Aorta (tissue), 5 donors: ENCODE results near the gene TRIM65. TPM values are rescaled to one million over a fixed set of nuclear protein-coding genes. Genes with fewer than 3 reads are reported as not detected.
"Not testable (repeated sequence)": the region's sequence is repeated elsewhere in the genome, so short reads cannot be mapped to it uniquely, and the experiment has no call there.

ENCODE experiments used
- ATAC-seq: fragments of 200-7000 bp; cut with Tn5 transposase; one replicate; pipeline ENCODE4 v1.9.1; 2022; ENCODE audit warnings: moderate library complexity; ENCODE audit not compliant: low FRiP score
- DNase-seq, 2 donors: peaks; one replicate each; pipeline ENCODE4 v3.0.0-alpha.2; 2020
- H3K27ac ChIP-seq, 2 donors: one replicate each; pipeline ENCODE4 v1.5.1; 2013; ENCODE audit warnings: low read length in 2 of 2, mild to moderate bottlenecking in 2 of 2, moderate library complexity in 2 of 2, control low read depth in 1 of 2, inconsistent platforms in 1 of 2, low read depth in 1 of 2
- H3K27me3 ChIP-seq, 2 donors: one replicate each; pipeline ENCODE4 v1.6.1; 2013; ENCODE audit warnings: control low read depth in 1 of 2, low read length in 1 of 2, mild to moderate bottlenecking in 1 of 2, moderate library complexity in 1 of 2; ENCODE audit not compliant: insufficient read depth in 2 of 2, control insufficient read depth in 1 of 2
- H3K36me3 ChIP-seq, 2 donors: one replicate each; pipeline ENCODE4 v1.6.1; 2013; ENCODE audit warnings: control low read depth in 1 of 2, low read length in 1 of 2, mild to moderate bottlenecking in 1 of 2; ENCODE audit not compliant: insufficient read depth in 2 of 2, control insufficient read depth in 1 of 2
- H3K4me1 ChIP-seq, 2 donors: one replicate each; pipeline ENCODE4 v1.6.1; 2013; ENCODE audit warnings: low read length in 2 of 2, control low read depth in 1 of 2, mild to moderate bottlenecking in 1 of 2, moderate library complexity in 1 of 2; ENCODE audit not compliant: insufficient read depth in 2 of 2, control insufficient read depth in 1 of 2
- H3K4me3 ChIP-seq, 2 donors: one replicate each; pipeline ENCODE4 v1.5.1; 2013; ENCODE audit warnings: low read length in 2 of 2, control low read depth in 1 of 2, mild to moderate bottlenecking in 1 of 2
- H3K9me3 ChIP-seq: one replicate; pipeline ENCODE4 v1.6.1; 2013; ENCODE audit warnings: mild to moderate bottlenecking, low read length; ENCODE audit not compliant: control insufficient read depth
- WGBS, 2 donors: extraction: QIAGEN DNeasy Blood & Tissue Kit; methylation state at CpG; one replicate each; pipeline ENCODE4 v1.1.7; 2013; 5-methylcytosine and 5-hydroxymethylcytosine counted together
- intact Hi-C, 2 donors: fragments of 100-400 bp; cut with DNase I; formaldehyde crosslinking; loops; one replicate each; pipeline versions ENCODE4 v1.14.2 to v1.15.0; 2022
- polyA plus RNA-seq, 2 donors: library from polyadenylated mRNA; stranded (reverse); fragments of 200-250 nt; gene quantifications; one replicate each; pipeline ENCODE4 v1.2.3, GENCODE V29; 2013
- total RNA-seq, 2 donors: library from RNA; stranded (reverse); fragmentation: NEBNext Ultra II Directional; extraction: Animal tissue kit (Norgen Biotek cat#: 25700); gene quantifications; one replicate each; pipeline ENCODE4 v1.2.1, GENCODE V29; 2021
- donor health status: healthy with polysubstance abuse.
- donor health status: Bipolar disorder and iron deficiency.
- donor health status: DM: no; HTN: no; CAD: no.
- donor health status: DM: no; HTN: no; CAD: no.
- donor health status: DM: yes; HTN: yes; CAD: no.

Gene TRIM65
- total and polyA plus RNA-seq, 4 donors: 10.0 to 26.6 (median 13.9) TPM

DNA sequence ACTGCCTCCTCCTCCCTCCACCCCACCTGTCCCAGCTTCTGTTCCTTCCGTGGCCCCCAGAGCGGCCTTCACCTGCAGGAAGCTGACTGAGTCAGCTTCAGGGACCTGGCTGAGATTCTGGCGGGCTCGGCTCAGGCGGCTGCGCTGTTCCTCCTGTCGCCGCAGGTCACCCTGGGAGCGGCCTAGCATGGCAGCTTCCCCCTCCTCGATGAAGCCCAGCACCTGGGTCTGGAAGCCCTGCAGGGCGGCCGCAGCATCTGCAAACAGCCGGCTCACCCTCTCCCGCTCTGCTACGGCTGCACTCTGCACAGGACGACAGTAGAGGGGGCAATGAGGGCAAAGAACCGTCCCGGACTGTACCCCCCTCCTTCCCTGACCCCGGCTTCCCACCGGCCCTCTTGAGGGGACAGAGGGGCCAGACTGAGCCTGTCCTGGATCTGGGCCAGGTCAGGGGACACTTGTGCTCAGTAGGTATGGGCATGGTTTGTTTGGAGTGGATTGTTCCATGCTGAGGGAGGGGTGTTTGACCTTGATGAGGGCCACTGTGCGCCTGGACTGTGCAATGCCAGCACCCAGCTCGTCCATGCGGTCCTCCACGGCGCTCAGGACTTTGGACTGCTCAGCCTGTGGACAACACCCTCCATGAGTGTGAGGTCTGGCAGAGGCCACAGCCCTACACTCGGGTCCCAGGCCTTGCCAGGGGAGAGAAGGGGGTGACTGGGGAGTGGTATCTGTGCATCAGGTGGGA is 20.4 kb downstream of the TRIM65 start:
- Histone ChIP-seq H3K27me3 (no peaks in the 10 kb centered on the region), H3K9me3 (no peaks in the 10 kb centered on the region), H3K4me3 (peak overlapping the region in 1 of 2 donors; percentile 6), H3K36me3 (no peaks in the 10 kb centered on the region), H3K4me1 (peaks cover 0 to 3% of the 10 kb centered on the region in 2 donors), H3K27ac (peak overlapping the region; percentile 34 to 90)
- intact Hi-C loops: loop anchor here in 1 of 2 donors (5.0 kb wide), 2 partner anchors 99 to 359 kb away; partner anchors contain the start of genes CASKIN2 and TSEN54
- WGBS, 2 donors: 7 to 9% methylated on average over 26 of the region's 26 CpGs
- ATAC-seq (no peak), DNase-seq (peak; percentile 82 to 83)

DNA sequence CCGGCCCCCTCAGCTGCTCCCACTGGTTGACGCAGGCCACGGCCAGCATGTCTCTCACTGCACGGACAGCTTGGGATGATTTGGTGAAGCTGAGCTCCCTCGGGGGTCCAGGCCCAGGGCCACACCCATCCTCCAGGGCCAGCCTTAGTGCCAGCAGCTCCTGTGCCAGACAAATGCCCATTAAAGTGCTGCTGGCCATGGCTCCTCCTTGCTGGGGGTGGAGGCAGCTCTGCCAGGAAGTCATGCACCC is 20.9 kb downstream of the TRIM65 start:
- peaks cover 0 to 3% of the 10 kb centered on the region in 2 donors for H3K4me1 ChIP-seq
- peak; percentile 27 for ATAC-seq
- H3K27me3 ChIP-seq: no peaks in the 10 kb centered on the region
- intact Hi-C loops: loop anchor here in 1 of 2 donors (5.0 kb wide), 2 partner anchors 99 to 359 kb away; partner anchors contain the start of genes CASKIN2 and TSEN54
- WGBS, 2 donors: 6 to 10% methylated on average over 5 of the region's 5 CpGs
- no peak for DNase-seq
- no peaks in the 10 kb centered on the region for H3K36me3 ChIP-seq
- H3K4me3 ChIP-seq: no peak overlapping the region
- H3K27ac ChIP-seq: peak overlapping the region; percentile 29 to 90
- H3K9me3 ChIP-seq: no peaks in the 10 kb centered on the region

DNA sequence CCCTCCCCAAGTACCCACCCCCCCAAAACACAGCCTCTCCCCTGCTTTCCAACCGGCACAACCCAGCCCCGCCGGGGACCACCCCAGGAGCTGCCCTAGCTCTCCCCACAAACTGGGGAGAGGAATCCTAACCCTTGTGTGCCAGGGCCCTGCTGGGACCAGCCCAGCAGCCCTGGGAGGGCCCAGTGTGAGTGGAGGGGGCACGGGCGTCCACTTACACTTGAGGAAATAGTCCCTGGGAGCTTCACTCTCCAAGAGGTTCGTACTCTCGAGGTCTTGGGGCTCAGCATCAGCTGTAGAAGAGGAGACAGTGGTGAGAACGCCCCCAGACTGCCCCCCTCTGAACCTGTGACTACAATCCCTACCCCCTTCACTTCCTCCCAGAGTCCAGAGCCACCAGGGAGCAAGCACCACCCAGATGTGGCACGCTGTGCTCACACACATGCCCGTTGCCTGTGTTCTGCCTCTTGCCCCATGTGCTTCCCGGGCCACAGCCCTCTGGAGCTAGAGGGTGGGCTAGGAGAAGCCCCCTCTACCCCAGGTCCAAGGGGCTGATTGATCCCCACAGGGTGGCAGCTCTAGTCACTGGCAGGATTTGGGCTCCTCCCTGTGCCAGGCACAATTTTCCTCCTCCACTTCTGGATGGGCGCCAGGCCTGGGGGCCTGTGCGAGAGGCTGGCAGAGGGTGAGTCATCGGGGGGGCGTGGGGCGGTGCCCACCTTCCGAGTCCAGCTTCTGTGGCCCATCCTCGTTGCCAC is 21.4 kb downstream of the TRIM65 start:
- peak; percentile 88 to 89 for DNase-seq
- H3K4me3 ChIP-seq: no peak overlapping the region
- WGBS, 2 donors: 21% methylated on average over 18 of the region's 18 CpGs
- H3K9me3 ChIP-seq: no peaks in the 10 kb centered on the region
- no peaks in the 10 kb centered on the region for H3K36me3 ChIP-seq
- intact Hi-C loops: loop anchor here in 1 of 2 donors (5.0 kb wide), 2 partner anchors 98 to 358 kb away; partner anchors contain the start of genes CASKIN2 and TSEN54
- ATAC-seq: peak; percentile 2
- H3K27me3 ChIP-seq: no peaks in the 10 kb centered on the region
- peaks cover 0 to 3% of the 10 kb centered on the region in 2 donors for H3K4me1 ChIP-seq
- H3K27ac ChIP-seq: peak overlapping the region; percentile 29 to 90

DNA sequence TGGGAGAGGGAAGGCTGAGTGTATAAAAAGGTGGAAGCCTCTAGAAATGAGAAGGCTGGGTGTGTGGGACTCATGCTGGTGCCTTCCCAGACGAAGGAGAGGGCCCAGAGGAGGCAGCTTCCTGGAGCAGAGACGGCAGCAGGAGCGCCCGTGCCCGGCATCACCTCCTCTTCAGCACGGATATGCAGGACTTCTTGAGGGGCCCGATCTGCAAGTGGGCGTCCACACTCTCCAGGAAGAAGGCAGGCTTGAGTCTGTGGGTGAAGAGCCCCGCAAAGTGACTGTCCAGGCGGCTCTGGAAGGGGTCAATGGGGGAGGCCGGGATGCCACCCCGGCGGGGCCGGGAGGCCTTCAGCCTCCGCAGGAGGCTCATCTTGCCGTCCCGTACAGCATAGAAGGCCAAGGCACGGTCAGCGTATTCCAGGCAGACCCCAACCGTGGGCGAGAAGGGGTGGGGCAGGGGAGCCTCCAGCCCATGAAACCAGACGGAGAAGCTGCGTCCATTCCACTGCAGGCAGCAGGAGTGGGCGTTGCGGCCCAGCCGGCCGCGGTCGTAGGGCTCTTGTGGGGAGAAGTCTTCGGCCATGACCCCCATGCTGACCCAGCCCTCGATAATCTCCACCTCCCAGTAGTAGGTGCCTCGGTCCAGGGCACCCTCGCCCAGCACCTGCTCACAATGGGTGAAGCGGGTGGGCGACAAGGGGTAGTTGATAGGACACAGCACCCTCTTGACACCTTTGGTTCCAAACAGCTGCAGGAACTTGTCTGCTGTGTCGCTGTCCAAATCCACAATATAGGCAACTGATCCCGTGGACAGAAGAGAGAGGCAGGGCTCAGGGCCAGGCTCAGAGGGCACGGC is 22.2 kb downstream of the TRIM65 start:
- no peaks in the 10 kb centered on the region for H3K9me3 ChIP-seq
- no peaks in the 10 kb centered on the region for H3K27me3 ChIP-seq
- H3K36me3 ChIP-seq: no peaks in the 10 kb centered on the region
- H3K4me3 ChIP-seq: no peak overlapping the region
- no peak for ATAC-seq
- DNase-seq: peak; percentile 44 to 78
- 70 to 77% methylated on average over 36 to 38 of the region's 38 CpGs for WGBS, 2 donors
- H3K27ac ChIP-seq: peak overlapping the region; percentile 20 to 90
- intact Hi-C loops: loop anchor here in 1 of 2 donors (5.0 kb wide), 2 partner anchors 97 to 357 kb away; partner anchors contain the start of genes CASKIN2 and TSEN54
- H3K4me1 ChIP-seq: peaks cover 0 to 3% of the 10 kb centered on the region in 2 donors

DNA sequence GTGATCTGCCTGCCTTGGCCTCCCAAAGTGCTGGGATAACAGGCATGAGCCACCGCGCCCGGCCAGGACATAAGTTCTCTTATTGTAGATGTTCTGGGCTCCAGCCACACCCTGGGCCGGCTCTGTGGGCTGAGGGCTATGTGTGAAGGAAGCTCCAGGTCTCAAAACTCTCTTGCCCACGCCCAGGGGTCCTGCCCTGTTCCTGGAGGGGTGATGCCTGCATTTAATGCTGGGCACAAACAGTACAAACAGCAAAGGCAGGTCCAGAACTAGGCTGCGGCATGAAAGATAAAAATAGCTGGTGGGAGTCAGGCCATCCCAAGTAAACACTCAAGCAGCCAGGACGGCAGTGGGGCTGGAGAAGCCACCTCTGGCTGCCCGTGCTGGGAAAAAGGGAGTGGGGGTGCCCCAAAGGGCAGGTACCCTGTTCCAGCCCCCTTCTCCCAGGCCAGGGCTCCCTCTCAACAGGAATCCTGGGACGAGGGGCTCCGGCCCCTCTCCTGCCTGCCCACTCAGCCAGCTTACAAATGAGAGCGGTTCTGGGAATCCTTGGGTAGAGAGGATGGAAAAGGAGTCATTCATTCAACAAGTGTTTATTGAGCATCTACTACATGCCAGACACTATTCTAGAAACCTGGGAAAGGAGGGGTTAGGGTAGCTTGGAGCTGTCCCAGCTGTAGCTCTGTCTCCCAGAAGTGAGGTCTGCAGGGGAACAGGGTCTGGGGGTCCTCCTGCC is 23.0 kb downstream of the TRIM65 start:
- DNase-seq (peak; percentile 61 to 79), ATAC-seq (no peak)
- Histone ChIP-seq H3K9me3 (no peaks in the 10 kb centered on the region), H3K4me3 (no peak overlapping the region), H3K36me3 (no peaks in the 10 kb centered on the region), H3K27me3 (no peaks in the 10 kb centered on the region), H3K4me1 (peaks cover 0 to 3% of the 10 kb centered on the region in 2 donors), H3K27ac (peak overlapping the region; percentile 90)
- WGBS, 2 donors: 6 to 12% methylated on average over 11 of the region's 11 CpGs
- intact Hi-C loops: no loop called here

DNA sequence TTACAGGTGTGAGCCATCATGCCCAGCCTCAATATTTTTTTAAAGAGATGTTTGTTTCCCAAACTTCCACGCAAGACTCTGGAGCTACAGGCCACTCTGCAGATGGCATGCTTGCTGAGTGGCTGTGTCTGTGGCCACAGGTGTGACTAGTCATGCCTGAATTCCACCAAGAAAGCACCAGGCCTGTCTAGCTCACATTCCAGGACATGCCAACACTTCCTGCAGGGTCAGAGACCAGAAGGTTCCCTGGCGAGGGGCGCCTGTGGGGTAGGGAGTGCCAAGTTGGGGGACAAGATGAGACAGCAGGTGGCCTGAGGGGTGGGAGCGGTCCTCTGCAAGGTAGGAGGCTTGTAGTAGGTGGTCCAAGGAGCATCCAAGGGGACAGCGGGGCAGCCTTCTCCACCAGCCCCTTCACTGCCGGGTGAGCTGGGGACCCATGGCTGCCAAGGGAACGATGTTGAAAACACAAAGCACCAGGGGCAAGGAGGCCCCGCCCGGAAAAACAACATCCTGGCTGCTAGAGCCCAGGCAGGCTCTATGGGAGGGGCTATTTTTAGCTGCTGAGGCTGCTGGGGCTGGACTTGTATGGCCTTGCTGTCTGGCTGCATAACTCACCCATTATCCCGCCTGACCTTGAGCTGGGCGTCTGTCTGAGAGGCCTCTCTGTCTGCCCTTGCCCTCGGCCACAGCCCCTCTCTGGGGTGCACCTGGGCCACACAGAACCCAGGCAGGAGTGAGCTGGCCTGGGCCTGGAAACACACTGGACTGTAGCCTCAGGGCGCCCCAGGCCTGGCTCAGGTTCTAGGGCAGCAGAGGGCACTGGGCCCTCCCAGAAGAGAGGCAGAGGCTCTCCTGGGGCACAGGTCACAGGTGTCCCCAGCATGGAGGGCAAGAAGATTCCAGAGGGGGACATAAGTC is 24.1 kb downstream of the TRIM65 start:
- peak; percentile 70 for ATAC-seq
- peaks cover 0 to 3% of the 10 kb centered on the region in 2 donors for H3K4me1 ChIP-seq
- 5 to 9% methylated on average over 13 of the region's 13 CpGs for WGBS, 2 donors

DNA sequence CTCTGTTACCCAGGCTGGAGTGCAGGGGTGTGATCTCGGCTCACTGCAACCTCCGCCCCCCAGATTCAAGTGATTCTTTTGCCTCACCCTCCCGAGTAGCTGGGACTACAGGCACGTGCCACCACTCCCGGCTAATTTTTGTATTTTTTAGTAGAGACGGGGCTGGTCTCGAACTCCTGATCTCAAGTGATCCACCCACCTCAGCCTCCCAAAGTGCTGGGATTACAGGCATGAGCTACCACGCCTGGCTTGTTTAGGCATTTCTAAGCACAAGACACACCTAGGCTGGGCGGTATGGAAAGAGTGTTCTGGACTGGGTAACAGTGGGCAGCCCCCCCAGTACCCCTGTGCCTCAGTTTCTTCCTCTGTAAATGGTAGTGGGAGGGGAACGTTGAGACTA is 26.5 kb downstream of the TRIM65 start:
- ATAC-seq, DNase-seq, H3K4me1 ChIP-seq, H3K9me3 ChIP-seq, H3K27me3 ChIP-seq, intact Hi-C loops, H3K4me3 ChIP-seq, H3K36me3 ChIP-seq: not testable (repeated sequence)
- H3K27ac ChIP-seq: peak overlapping the region in 1 of 2 donors; percentile 78
- WGBS, 2 donors: 18 to 20% methylated on average over 10 of the region's 10 CpGs

More for the DNA sequence above, 24.1 kb downstream of the TRIM65 start:
- Histone ChIP-seq H3K4me3 (no peak overlapping the region), H3K27me3 (no peaks in the 10 kb centered on the region), H3K27ac (peak overlapping the region; percentile 90 to 97), H3K9me3 (no peaks in the 10 kb centered on the region), H3K36me3 (no peaks in the 10 kb centered on the region)
- peak; percentile 93 to 94 for DNase-seq
- intact Hi-C loops: no loop called here
